Measurements from ENCODE around the gene NLRC5. TPM values are rescaled to one million over a fixed set of nuclear protein-coding genes. Genes with fewer than 3 reads are reported as not detected.

Gene NLRC5
- total RNA-seq, 4 donors from 2014 or later, result 32.4 to 57.9 (median 37.1) TPM

DNA sequence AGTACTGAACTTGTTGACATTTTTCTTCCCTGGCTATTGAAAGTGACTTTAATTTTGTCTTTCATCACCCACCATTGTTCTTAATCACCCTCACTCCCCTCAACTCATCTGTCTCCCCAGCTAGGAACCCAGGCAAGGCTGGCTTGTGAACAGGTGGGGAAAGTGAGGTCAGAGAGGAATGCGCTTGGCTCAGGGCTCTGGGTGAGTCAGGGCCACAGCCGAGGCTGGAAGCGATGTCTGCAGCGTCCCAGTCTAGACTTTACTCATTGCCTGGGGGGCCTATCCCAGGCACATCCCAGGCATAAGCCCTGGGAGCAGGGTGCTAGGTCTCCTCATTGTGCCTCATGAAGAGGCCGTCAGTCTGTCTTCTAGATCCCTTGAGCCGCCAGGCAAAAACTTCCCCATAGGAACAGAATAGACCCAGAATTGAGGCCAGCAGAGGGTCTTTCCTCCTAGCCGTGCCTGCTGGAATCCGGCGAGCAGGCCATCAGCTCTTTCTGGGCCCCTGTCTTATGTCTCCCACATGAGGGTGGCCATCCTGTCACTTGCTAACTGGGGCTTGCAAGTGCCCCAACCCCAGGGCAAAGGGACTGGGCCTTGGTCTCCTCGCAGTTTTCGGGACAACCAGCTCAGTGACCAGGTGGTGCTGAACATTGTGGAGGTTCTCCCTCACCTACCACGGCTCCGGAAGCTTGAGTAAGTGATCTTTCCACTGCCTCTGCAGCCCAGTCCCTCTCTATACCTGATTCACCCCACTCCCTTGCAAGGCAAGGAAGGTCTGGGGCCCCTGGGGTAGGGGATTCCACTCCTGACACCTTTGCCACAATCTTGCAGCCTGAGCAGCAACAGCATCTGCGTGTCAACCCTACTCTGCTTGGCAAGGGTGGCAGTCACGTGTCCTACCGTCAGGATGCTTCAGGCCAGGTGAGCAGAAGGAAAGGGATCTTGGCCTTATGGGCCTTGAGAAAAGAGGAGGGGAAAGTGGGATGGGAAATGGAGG lies 40.1 kb downstream of the NLRC5 start:
- Histone ChIP-seq H3K9me3 (no peaks in the 10 kb centered on the region), H3K27ac (no peak overlapping the region), H3K4me1 (no peaks in the 10 kb centered on the region), H3K27me3 (no peaks in the 10 kb centered on the region), H3K4me3 (no peak overlapping the region), H3K36me3 (peaks cover 0 to 69% (median 0%) of the 10 kb centered on the region in 3 donors)
- no peak for TF ChIP-seq EP300 (IDR thresholded peaks at IDR 0.05)
- TF ChIP-seq, protein P1, sequence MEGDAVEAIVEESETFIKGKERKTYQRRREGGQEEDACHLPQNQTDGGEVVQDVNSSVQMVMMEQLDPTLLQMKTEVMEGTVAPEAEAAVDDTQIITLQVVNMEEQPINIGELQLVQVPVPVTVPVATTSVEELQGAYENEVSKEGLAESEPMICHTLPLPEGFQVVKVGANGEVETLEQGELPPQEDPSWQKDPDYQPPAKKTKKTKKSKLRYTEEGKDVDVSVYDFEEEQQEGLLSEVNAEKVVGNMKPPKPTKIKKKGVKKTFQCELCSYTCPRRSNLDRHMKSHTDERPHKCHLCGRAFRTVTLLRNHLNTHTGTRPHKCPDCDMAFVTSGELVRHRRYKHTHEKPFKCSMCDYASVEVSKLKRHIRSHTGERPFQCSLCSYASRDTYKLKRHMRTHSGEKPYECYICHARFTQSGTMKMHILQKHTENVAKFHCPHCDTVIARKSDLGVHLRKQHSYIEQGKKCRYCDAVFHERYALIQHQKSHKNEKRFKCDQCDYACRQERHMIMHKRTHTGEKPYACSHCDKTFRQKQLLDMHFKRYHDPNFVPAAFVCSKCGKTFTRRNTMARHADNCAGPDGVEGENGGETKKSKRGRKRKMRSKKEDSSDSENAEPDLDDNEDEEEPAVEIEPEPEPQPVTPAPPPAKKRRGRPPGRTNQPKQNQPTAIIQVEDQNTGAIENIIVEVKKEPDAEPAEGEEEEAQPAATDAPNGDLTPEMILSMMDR (IDR thresholded peaks at IDR 0.05), result no peak
- TF ChIP-seq POLR2A (IDR thresholded peaks at IDR 0.05), result no peak
- whole genome bisulfite sequencing, 2 donors, result 87 to 92% methylated on average over 14 to 16 of the region's 16 CpGs
- no peak for DNase-seq (ENCODE audit: low spot score in 2 of 2)

DNA sequence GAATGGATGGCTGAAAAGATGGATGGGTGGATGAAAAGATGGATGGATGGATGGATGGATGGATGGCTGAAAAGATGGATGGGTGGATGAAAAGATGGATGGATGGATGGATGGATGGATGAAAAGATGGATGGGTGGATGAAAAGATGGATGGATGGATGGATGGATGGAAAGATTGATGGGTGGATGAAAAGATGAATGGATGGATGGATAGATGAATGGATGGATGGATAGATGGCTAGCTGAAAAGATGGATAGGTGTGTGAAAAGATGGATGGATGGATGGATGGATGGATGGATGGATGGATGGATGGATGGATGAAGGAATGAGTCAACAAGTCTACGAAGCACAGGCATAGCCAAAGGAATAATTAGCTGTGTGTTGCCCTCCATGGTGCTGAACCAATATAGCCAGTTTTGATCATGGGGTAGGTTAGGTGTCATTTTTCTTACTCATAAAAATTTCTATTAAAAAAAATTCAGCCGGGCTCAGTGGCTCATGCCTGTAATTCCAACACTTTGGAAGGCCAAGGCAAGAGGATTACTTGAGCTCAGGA lies 41.1 kb downstream of the NLRC5 start:
- H3K4me1 ChIP-seq, result no peaks in the 10 kb centered on the region
- no peaks in the 10 kb centered on the region for H3K27me3 ChIP-seq
- peaks cover 0 to 72% (median 0%) of the 10 kb centered on the region in 3 donors for H3K36me3 ChIP-seq
- no peak overlapping the region for H3K4me3 ChIP-seq
- no peak overlapping the region for H3K27ac ChIP-seq
- no peak for DNase-seq (ENCODE audit: low spot score in 2 of 2)
- 90% methylated on average over 2 of the region's 2 CpGs for whole genome bisulfite sequencing, 2 donors
- H3K9me3 ChIP-seq, result no peaks in the 10 kb centered on the region
- TF ChIP-seq POLR2A (IDR thresholded peaks at IDR 0.05) (no peak), EP300 (IDR thresholded peaks at IDR 0.05) (no peak)
- TF ChIP-seq, protein P1 (IDR thresholded peaks at IDR 0.05), result no peak

DNA sequence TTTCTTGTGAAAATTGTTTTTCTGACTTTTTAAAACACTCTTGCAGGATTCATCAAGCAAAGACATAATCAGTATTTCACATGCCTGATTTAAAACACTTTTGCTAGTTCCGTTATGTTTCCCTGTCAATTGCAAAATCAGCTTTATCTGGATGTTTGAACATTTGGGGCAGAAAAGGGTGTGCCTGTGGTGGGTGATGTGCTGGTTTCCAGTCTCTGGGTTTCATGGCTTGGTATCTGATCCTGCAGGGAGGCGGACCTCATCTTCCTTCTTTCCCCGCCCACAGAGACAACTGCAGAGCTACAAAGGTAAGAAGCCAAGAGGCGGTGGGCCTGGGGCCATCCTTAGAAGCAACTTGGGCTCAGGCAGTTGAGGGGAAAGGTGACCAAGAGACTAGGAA lies 41.8 kb downstream of the NLRC5 start:
- Histone ChIP-seq H3K9me3 (no peaks in the 10 kb centered on the region), H3K27me3 (no peaks in the 10 kb centered on the region), H3K4me3 (no peak overlapping the region), H3K36me3 (peaks cover 0 to 72% (median 0%) of the 10 kb centered on the region in 3 donors), H3K4me1 (no peaks in the 10 kb centered on the region), H3K27ac (no peak overlapping the region)
- no peak for DNase-seq (ENCODE audit: low spot score in 2 of 2)
- TF ChIP-seq POLR2A (IDR thresholded peaks at IDR 0.05) (no peak), EP300 (IDR thresholded peaks at IDR 0.05) (no peak)
- TF ChIP-seq, protein P1 (IDR thresholded peaks at IDR 0.05), result no peak
- WGBS, 2 donors, result 79 to 86% methylated on average over 4 of the region's 4 CpGs

DNA sequence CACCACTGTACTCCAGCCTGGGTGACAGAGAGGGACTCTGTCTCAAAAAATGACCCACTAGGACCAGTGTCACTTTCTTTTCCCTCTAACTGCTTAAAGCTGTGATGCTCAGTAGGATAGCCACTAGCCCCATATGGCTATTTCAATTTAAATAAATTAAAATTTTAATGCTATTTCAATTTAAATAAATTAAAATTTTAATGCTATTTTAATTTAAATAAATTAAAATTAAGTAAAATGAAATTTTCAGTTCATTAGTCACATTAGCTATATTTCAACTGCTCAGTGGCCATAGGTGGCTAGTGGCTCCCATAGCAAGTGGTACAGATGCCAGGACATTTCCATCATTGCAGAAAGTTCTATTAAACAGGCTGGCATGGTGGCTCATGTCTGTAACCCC lies 43.0 kb downstream of the NLRC5 start:
- no peak for DNase-seq (ENCODE audit: low spot score in 2 of 2)
- no peaks in the 10 kb centered on the region for H3K4me1 ChIP-seq
- no peak overlapping the region for H3K4me3 ChIP-seq
- no peaks in the 10 kb centered on the region for H3K9me3 ChIP-seq
- TF ChIP-seq POLR2A (IDR thresholded peaks at IDR 0.05) (no peak), EP300 (IDR thresholded peaks at IDR 0.05) (no peak)
- TF ChIP-seq, protein P1 (IDR thresholded peaks at IDR 0.05), result no peak
- H3K27ac ChIP-seq, result no peak overlapping the region
- H3K36me3 ChIP-seq, result peaks cover 0 to 68% (median 0%) of the 10 kb centered on the region in 3 donors
- no peaks in the 10 kb centered on the region for H3K27me3 ChIP-seq

DNA sequence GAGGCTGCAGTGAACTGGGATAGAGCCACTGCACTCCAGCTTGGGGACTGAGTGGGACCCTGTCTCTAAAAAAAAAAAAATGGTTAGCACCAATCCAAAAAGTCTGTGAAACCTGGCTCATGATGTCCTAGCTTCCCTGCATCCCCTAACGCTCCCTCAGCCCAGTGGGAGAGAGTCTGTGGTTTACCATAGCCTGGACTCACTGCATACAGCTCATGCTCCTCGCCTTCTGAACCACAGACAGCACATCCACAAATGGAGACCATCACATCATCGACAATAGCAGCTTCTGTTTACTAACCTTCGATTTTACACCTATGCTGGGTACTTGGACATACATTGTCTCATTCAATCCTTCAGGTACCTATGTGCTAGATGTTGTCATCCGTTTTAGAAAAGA lies 43.6 kb downstream of the NLRC5 start:
- no peaks in the 10 kb centered on the region for H3K27me3 ChIP-seq
- WGBS, 2 donors, result 92 to 96% methylated on average over 5 of the region's 5 CpGs
- peaks cover 0 to 4% (median 0%) of the 10 kb centered on the region in 4 donors for H3K4me1 ChIP-seq
- H3K36me3 ChIP-seq, result peaks cover 0 to 67% (median 0%) of the 10 kb centered on the region in 3 donors
- TF ChIP-seq EP300 (IDR thresholded peaks at IDR 0.05) (no peak), POLR2A (IDR thresholded peaks at IDR 0.05) (no peak)
- TF ChIP-seq, protein P1 (IDR thresholded peaks at IDR 0.05), result no peak
- no peak overlapping the region for H3K27ac ChIP-seq
- H3K9me3 ChIP-seq, result no peaks in the 10 kb centered on the region
- no peak for DNase-seq (ENCODE audit: low spot score in 2 of 2)
- H3K4me3 ChIP-seq, result no peak overlapping the region

Data from tibial nerve (tissue), 4 donors.